HL-60 (cell line): Measurements from ENCODE around the gene ZNF141.

Source experiments
- DNase-seq, 2 experiments: peaks; one replicate each; pipeline ENCODE4 v3.0.0-alpha.2; 2010 to 2020; ENCODE audit warnings: low read depth in 1 of 2, low spot score in 1 of 2
- H3K27ac ChIP-seq: fragments of 250-450 bp; sonication (Bioruptor Pico); replicated peaks from 2 replicates; pipeline ENCODE4 v1.5.1; 2020; ENCODE audit warnings: mild to moderate bottlenecking, moderate library complexity
- H3K27me3 ChIP-seq: fragments of 250-450 bp; sonication (Bioruptor Pico); 2 replicates; pipeline ENCODE4 v1.5.1; 2021; ENCODE audit warnings: mild to moderate bottlenecking, moderate library complexity; ENCODE audit not compliant: insufficient read depth, poor library complexity, severe bottlenecking
- H3K4me3 ChIP-seq: replicated peaks from 2 replicates; pipeline ENCODE4 v1.5.1; 2011; ENCODE audit warnings: mild to moderate bottlenecking, control low read depth, low read length; ENCODE audit not compliant: insufficient read depth
- GABPA ChIP-seq: IDR thresholded peaks from 2 replicates; pipeline ENCODE4 v1.6.1; 2012; ENCODE audit warnings: low read depth
- POLR2AphosphoS5 ChIP-seq: IDR thresholded peaks from 2 replicates; pipeline ENCODE4 v1.6.1; 2012; ENCODE audit warnings: low read depth
- SPI1 ChIP-seq: IDR thresholded peaks from 2 replicates; pipeline ENCODE4 v1.6.1; 2012; ENCODE audit warnings: low read depth, mild to moderate bottlenecking, borderline replicate concordance
- TF ChIP-seq, protein P1 (sequence below): IDR thresholded peaks from one replicate; pipeline ENCODE4 v1.5.1; 2011; ENCODE audit warnings: low read length, control low read depth, inconsistent platforms; ENCODE audit not compliant: insufficient read depth
- TF ChIP-seq, protein P2 (sequence below): IDR thresholded peaks from 2 replicates; pipeline ENCODE4 v1.6.1; 2012; ENCODE audit warnings: low read depth; ENCODE audit not compliant: insufficient replicate concordance

ZNF141 gene

DNA sequence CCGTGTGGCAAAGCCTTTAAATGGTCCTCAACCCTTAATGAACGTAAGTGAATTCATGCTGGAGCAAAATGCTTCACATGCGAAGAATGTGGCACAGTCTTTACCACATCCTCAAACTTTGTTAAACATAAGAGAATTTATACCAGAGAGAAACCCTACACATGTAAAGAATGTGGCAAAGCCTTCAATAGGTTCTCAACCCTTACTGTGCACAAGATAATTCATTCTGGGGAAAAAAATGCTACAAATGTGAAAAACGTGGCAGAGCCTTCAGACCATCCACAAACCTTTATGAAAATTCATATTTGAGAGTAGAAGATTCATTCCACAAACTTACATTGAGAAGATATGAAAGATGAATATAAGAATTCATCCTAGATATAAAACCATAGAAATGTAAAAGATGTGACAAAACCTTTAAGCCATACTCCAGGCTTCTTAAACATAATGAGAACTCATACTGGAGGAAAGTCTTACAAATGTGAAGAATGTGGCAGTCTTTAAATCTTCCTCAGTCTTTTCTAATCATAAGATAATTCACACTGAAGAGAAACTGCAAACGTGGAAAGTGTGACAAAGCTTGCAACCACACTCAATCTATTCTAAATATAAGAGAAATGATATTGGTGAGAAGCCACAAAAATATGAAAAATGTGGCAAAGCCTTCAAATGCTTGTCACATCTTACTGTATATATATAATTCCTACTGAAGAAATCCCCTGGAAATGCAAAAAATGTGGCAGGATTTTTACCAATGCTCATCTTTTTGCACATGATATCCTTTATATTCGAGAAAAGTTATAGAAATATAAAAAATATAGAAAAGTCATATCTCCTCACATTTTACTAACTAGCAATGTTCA lies 36.9 kb downstream of the ZNF141 start:
- Histone ChIP-seq H3K27me3 (no peaks in the 10 kb centered on the region), H3K27ac (no peak overlapping the region), H3K4me3 (no peak overlapping the region)
- TF ChIP-seq, protein P1, sequence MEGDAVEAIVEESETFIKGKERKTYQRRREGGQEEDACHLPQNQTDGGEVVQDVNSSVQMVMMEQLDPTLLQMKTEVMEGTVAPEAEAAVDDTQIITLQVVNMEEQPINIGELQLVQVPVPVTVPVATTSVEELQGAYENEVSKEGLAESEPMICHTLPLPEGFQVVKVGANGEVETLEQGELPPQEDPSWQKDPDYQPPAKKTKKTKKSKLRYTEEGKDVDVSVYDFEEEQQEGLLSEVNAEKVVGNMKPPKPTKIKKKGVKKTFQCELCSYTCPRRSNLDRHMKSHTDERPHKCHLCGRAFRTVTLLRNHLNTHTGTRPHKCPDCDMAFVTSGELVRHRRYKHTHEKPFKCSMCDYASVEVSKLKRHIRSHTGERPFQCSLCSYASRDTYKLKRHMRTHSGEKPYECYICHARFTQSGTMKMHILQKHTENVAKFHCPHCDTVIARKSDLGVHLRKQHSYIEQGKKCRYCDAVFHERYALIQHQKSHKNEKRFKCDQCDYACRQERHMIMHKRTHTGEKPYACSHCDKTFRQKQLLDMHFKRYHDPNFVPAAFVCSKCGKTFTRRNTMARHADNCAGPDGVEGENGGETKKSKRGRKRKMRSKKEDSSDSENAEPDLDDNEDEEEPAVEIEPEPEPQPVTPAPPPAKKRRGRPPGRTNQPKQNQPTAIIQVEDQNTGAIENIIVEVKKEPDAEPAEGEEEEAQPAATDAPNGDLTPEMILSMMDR = no peak
- no peak for TF ChIP-seq GABPA
- TF ChIP-seq POLR2AphosphoS5 = no peak
- TF ChIP-seq, protein P2, sequence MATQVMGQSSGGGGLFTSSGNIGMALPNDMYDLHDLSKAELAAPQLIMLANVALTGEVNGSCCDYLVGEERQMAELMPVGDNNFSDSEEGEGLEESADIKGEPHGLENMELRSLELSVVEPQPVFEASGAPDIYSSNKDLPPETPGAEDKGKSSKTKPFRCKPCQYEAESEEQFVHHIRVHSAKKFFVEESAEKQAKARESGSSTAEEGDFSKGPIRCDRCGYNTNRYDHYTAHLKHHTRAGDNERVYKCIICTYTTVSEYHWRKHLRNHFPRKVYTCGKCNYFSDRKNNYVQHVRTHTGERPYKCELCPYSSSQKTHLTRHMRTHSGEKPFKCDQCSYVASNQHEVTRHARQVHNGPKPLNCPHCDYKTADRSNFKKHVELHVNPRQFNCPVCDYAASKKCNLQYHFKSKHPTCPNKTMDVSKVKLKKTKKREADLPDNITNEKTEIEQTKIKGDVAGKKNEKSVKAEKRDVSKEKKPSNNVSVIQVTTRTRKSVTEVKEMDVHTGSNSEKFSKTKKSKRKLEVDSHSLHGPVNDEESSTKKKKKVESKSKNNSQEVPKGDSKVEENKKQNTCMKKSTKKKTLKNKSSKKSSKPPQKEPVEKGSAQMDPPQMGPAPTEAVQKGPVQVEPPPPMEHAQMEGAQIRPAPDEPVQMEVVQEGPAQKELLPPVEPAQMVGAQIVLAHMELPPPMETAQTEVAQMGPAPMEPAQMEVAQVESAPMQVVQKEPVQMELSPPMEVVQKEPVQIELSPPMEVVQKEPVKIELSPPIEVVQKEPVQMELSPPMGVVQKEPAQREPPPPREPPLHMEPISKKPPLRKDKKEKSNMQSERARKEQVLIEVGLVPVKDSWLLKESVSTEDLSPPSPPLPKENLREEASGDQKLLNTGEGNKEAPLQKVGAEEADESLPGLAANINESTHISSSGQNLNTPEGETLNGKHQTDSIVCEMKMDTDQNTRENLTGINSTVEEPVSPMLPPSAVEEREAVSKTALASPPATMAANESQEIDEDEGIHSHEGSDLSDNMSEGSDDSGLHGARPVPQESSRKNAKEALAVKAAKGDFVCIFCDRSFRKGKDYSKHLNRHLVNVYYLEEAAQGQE = no peak
- TF ChIP-seq SPI1 = no peak
- DNase-seq = no peak

DNA sequence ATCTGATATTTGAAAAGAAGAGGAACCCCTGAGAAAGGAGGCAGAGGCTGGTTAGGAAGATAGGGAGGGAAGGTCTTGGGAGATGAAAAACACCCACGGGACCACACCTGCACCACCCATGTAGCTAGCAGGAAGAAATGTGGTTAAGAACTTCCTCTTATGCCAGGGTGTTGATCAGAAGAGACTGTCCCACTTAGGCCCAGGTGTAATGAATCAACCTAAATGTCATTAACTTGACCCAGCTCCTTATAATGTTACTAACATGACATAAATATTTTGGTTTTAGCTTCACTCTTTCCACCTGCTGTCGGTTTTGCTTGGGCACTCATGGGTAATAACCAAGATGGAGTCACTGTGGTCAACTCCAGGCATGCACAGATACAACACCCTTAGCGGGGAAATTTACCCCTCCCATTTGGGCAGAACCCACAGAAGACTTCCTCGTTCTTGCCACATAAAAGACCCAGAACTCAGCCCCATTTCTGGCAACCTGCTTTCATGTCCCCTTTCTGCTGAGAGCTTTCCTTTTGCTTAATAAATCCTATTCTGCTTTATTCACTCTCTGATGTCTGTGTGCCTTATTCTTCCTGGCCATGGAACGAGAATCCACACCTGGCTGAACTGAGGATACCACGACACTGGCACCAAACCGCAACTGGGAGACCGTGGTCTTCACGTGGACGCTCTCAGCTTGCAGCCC lies 46.8 kb downstream of the ZNF141 start:
- H3K27ac ChIP-seq = no peak overlapping the region
- TF ChIP-seq SPI1 = no peak
- TF ChIP-seq GABPA = no peak
- TF ChIP-seq, protein P2 = no peak
- TF ChIP-seq, protein P1 = no peak
- no peak for TF ChIP-seq POLR2AphosphoS5
- DNase-seq = peak in 1 of 2 experiments; percentile 42
- H3K27me3 ChIP-seq = no peaks in the 10 kb centered on the region
- H3K4me3 ChIP-seq = no peak overlapping the region

DNA sequence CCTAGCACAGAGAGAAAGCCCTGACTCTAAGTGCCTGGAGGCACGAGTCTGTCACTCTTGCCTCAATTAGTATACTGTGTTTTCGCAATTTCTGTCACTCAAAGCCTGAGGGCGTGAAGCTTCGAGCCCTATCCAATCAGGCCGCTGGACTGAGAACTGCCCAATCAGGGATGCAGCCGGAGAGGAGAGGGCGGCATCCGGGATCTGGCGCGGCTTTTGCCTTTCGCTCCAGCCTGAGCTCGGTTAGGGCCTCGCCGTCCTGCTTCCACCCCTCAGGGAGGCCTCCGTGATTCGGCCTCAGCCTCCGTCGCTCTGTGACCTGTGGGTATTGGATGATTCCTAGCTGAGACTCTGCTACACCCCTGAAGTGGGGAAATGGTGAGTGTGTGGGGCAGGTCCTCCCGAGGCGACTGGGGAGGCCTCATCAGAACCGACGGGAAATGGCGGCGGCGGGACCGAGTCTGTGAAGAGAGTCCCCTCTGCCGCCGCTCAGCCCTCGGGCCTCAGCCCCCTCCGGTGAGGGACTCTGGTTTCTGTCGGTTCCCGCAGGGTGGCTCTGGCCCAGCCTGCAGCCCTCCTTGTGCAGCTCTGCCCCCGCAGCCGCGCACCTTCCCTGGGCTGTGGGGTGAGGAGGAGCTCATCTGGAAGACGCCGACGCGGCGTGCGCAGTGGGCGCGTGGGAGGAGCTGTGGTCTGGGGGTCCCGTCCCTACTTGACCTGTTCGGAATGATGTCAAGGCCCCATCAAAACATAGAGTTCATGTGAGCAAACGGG lies 48.5 kb downstream of the ZNF141 start:
- Histone ChIP-seq H3K27me3 (no peaks in the 10 kb centered on the region), H3K27ac (no peak overlapping the region), H3K4me3 (no peak overlapping the region)
- no peak for DNase-seq
- TF ChIP-seq, protein P1 = no peak
- TF ChIP-seq GABPA (no peak), POLR2AphosphoS5 (no peak), SPI1 (no peak)
- TF ChIP-seq, protein P2 = no peak
